WERI-Rb-1 (cell line): ENCODE measurements around the gene SHE.

Experiments
- DNase-seq: peaks from one replicate; pipeline ENCODE4 v3.0.0-alpha.2; 2020
- H3K27ac ChIP-seq: fragments of 250-450 bp; sonication (Bioruptor Pico); 2 replicates; pipeline ENCODE4 v1.5.1; 2020; ENCODE audit warnings: mild to moderate bottlenecking, moderate library complexity
- H3K27me3 ChIP-seq: fragments of 250-450 bp; sonication (Bioruptor Pico); 2 replicates; pipeline ENCODE4 v1.5.1; 2021; ENCODE audit warnings: mild to moderate bottlenecking, low read depth, moderate library complexity; ENCODE audit not compliant: insufficient read depth, severe bottlenecking
- H3K36me3 ChIP-seq: fragments of 250-450 bp; sonication (Bioruptor Pico); 2 replicates; pipeline ENCODE4 v1.5.1; 2020; ENCODE audit warnings: mild to moderate bottlenecking, moderate library complexity
- H3K4me3 ChIP-seq: 2 replicates; pipeline ENCODE4 v1.5.1; 2011; ENCODE audit warnings: low read depth, mild to moderate bottlenecking, control low read depth, low read length
- H3K9me3 ChIP-seq: fragments of 250-450 bp; sonication (Bioruptor Pico); 2 replicates; pipeline ENCODE4 v1.5.1; 2021; ENCODE audit warnings: mild to moderate bottlenecking, moderate library complexity; ENCODE audit not compliant: severe bottlenecking
- TF ChIP-seq, protein P1 (sequence below): IDR thresholded peaks from 2 replicates; pipeline ENCODE4 v1.5.1; 2011; ENCODE audit warnings: low read depth, mild to moderate bottlenecking, control low read depth, inconsistent platforms, low read length

Gene SHE

DNA sequence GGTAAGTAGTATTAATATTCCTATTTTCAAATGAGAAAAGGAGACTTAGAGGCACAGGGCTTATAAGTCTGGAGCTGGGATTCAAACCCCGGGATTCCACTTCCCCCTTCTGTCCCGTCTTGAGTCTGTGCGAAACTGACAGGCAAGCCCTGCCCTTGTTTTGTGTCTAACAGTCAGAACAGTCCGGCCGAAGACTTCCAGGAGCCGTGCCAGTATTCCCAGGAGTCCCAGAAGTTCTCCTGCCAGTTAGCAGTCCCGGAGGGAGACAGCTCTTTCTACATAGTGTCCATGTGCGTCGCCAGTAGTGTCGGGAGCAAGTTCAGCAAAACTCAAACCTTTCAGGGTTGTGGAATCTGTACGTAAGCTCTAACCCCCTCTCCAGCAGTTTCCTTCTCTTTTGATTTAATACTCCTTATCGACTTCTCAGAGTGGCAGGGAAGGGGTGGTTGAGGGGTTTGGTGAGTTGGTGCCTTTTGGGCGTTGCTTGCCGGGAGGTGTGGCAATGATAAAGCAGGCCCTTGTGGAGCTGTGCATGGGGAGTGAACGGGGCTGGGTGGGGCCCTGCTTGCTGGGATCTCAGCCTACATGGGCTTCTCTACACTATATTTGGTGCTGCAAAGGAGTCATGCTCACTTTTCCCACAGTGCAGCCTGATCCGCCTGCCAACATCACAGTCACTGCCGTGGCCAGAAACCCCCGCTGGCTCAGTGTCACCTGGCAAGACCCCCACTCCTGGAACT is 67.7 kb downstream of the SHE start:
- TF ChIP-seq, protein P1, sequence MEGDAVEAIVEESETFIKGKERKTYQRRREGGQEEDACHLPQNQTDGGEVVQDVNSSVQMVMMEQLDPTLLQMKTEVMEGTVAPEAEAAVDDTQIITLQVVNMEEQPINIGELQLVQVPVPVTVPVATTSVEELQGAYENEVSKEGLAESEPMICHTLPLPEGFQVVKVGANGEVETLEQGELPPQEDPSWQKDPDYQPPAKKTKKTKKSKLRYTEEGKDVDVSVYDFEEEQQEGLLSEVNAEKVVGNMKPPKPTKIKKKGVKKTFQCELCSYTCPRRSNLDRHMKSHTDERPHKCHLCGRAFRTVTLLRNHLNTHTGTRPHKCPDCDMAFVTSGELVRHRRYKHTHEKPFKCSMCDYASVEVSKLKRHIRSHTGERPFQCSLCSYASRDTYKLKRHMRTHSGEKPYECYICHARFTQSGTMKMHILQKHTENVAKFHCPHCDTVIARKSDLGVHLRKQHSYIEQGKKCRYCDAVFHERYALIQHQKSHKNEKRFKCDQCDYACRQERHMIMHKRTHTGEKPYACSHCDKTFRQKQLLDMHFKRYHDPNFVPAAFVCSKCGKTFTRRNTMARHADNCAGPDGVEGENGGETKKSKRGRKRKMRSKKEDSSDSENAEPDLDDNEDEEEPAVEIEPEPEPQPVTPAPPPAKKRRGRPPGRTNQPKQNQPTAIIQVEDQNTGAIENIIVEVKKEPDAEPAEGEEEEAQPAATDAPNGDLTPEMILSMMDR = no peak
- H3K36me3 ChIP-seq = no peaks in the 10 kb centered on the region
- DNase-seq = no peak
- peaks cover 100% of the 10 kb centered on the region for H3K27me3 ChIP-seq
- no peak overlapping the region for H3K27ac ChIP-seq
- H3K4me3 ChIP-seq = no peak overlapping the region
- H3K9me3 ChIP-seq = peaks cover 3% of the 10 kb centered on the region

DNA sequence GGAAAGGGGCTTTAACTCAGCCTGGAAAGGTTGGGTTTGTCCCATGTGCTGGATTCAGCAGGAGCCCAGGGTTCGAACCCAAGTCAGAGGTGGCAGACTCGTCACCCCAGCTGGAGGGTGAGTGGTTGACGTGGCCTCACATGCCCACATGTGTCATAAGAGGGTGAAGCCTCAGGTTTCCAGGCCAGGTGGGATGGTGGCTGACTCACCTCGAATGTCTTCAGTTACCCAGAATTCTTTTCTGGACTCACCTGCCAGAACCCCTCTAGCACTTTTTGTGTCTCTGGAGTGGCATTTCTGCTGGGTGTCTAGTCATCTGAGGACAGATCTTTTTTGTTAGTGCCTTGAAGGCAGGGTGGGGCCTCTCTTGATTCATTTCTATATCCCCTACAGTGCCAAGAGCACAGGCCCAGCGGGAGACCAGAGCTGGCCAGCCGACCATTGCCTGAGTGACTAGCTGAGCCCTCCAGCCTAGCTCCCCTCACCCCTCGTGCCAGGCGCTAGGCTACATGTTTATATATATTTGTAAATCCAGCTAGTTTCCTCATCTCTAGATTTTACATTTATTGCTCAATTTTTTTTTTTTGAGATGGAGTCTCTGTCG is 68.9 kb downstream of the SHE start:
- TF ChIP-seq, protein P1 = no peak
- Histone ChIP-seq H3K4me3 (no peak overlapping the region), H3K27ac (no peak overlapping the region), H3K27me3 (peaks cover 100% of the 10 kb centered on the region), H3K9me3 (peaks cover 3% of the 10 kb centered on the region), H3K36me3 (no peaks in the 10 kb centered on the region)
- DNase-seq = no peak

DNA sequence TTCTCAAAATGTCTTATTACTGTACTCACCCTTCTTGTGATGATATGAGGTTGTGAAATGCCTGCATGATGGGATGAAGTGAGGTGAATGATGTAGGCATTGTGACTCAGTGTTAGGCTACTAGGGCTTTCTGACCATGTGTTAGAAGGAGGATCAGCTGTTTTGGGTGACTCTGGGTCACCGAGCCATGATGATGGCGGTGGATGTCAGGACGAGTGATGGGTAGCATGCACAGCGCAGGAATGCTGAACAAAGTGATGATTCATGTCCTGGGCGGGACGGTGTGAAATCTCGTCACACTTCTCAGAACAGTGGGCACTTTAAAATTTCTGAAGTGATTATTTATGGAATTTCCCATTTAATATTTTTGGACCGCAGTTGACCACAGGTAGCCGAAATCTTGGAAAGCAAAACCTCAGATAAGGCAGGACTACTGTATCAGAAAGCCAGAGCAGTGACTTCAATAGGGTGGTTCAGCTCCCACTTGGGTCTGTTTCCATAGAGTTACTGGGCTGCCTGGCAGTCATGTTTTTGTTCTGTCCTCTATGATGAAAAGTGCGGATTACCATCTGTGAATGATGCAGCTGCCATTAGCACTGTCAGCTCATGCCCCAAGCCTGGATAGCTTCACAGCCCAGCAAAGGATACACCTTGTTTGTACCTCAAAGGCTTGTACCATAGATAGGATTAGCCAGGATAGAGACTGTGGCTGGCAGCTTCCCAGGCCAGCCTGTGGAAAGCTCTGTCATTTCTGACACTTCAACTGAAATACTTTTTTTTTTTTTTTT is 70.4 kb downstream of the SHE start:
- TF ChIP-seq, protein P1 = no peak
- Histone ChIP-seq H3K4me3 (no peak overlapping the region), H3K27ac (no peak overlapping the region), H3K9me3 (peaks cover 3% of the 10 kb centered on the region), H3K27me3 (peaks cover 100% of the 10 kb centered on the region), H3K36me3 (no peaks in the 10 kb centered on the region)
- DNase-seq = no peak

DNA sequence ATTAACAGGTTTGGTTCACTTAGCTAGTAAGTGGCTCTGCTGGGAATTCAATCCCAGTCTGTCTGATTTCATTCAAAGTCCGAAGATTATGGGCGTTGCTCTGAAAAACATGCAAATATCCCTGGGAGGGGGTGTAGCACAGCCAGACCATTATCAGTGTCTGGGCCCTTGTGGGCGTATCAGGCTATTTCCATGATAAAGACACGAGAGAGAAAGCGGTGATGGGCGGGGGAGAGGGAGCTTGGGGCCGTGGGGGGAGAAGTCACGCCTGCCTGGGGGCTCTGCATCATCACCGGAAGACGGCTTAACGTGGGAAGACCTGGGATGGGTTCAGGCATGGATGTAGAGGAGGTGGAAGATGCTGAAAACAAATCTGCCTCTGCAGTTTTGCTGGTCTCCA is 71.3 kb downstream of the SHE start:
- DNase-seq = no peak
- Histone ChIP-seq H3K27me3 (peaks cover 100% of the 10 kb centered on the region), H3K27ac (no peak overlapping the region), H3K4me3 (no peak overlapping the region), H3K9me3 (peaks cover 2% of the 10 kb centered on the region), H3K36me3 (no peaks in the 10 kb centered on the region)
- TF ChIP-seq, protein P1 = no peak

DNA sequence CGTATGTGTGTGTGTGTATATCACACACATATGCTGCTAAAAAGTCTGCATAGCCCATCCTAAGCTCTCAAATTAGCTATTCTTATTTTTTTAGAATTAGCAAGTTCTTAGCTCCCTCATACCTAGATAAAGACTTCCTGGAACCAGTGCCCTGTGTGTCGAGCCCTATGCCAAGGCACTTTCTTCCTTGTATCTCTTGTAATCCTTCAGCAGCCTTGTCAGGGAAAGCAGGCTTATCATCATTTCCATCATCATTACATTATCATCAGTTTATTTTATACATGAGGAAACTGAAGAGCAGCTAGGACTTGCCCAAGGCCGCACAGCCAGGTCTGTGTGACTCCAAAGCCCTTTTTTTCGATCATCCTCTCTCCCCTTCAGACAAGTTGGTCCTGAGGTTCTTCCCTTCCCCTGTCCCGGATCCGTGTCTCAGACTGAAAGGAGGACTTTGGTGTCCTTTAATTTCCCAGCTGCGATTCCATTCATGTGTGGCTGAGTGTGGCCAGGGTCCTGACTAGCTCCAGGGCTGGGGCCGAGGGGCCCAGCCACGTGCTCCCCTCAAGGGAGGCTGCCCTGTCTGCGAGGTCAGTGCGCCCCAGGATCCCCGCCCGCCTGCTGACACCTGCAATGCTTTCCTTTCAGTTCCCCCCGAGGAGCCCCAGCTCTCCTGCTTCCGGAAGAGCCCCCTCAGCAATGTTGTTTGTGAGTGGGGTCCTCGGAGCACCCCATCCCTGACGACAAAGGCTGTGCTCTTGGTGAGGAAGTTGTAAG is 72.2 kb downstream of the SHE start:
- Histone ChIP-seq H3K9me3 (no peaks in the 10 kb centered on the region), H3K36me3 (no peaks in the 10 kb centered on the region), H3K27ac (no peak overlapping the region), H3K27me3 (peaks cover 100% of the 10 kb centered on the region), H3K4me3 (no peak overlapping the region)
- no peak for DNase-seq
- TF ChIP-seq, protein P1 = no peak
